ENCODE measurements around the gene PHC2.

The PHC2 gene

GRCh38 chr1:33369764-33370163, 61.1 kb downstream of the PHC2 start:
- no peak for DNase-seq (ENCODE audit: low read depth)

GRCh38 chr1:33369081-33369480, 61.8 kb downstream of the PHC2 start:
- no peak for DNase-seq (ENCODE audit: low read depth)

- DNase-seq (ENCODE audit: low read depth) = no peak
Measured at GRCh38 chr1:33368431-33368830, 62.5 kb downstream of the PHC2 start.

- DNase-seq (ENCODE audit: low read depth) = peak; percentile 75
Measured at GRCh38 chr1:33367485-33368405, 63.1 kb downstream of the PHC2 start.

GRCh38 chr1:33366762-33367484, 64.0 kb downstream of the PHC2 start:
- no peak for DNase-seq (ENCODE audit: low read depth)

GRCh38 chr1:33365560-33365997, 65.3 kb downstream of the PHC2 start:
- no peak for DNase-seq (ENCODE audit: low read depth)

- no peak for DNase-seq (ENCODE audit: low read depth)
Measured at GRCh38 chr1:33364565-33364918, 66.4 kb downstream of the PHC2 start.

- no peak for DNase-seq (ENCODE audit: low read depth)
Measured at GRCh38 chr1:33363470-33363861, 67.4 kb downstream of the PHC2 start.

- DNase-seq (ENCODE audit: low read depth) = no peak
Measured at GRCh38 chr1:33363021-33363420, 67.9 kb downstream of the PHC2 start.

GRCh38 chr1:33361532-33362235, 69.2 kb downstream of the PHC2 start:
- no peak for DNase-seq (ENCODE audit: low read depth)

GRCh38 chr1:33360367-33360766, 70.5 kb downstream of the PHC2 start:
- no peak for DNase-seq (ENCODE audit: low read depth)

- no peak for DNase-seq (ENCODE audit: low read depth)
Measured at GRCh38 chr1:33359931-33360330, 71.0 kb downstream of the PHC2 start.

GRCh38 chr1:33358795-33359503, 71.9 kb downstream of the PHC2 start:
- DNase-seq (ENCODE audit: low read depth) = no peak

- DNase-seq (ENCODE audit: low read depth) = no peak
Measured at GRCh38 chr1:33358114-33358794, 72.6 kb downstream of the PHC2 start.

- no peak for DNase-seq (ENCODE audit: low read depth)
Measured at GRCh38 chr1:33357099-33357498, 73.8 kb downstream of the PHC2 start.

- no peak for DNase-seq (ENCODE audit: low read depth)
Measured at GRCh38 chr1:33354707-33355316, 76.1 kb downstream of the PHC2 start.

GRCh38 chr1:33353531-33353930, 77.4 kb downstream of the PHC2 start:
- no peak for DNase-seq (ENCODE audit: low read depth)

- DNase-seq (ENCODE audit: low read depth) = no peak
Measured at GRCh38 chr1:33351281-33351660, 79.6 kb downstream of the PHC2 start.

- DNase-seq (ENCODE audit: low read depth) = no peak
Measured at GRCh38 chr1:33350611-33351280, 80.1 kb downstream of the PHC2 start.
